HG03432 (cell line): ENCODE data around the gene INPP5A.
A peak's percentile ranks its signal among the peaks of the same experiment; 100 is the strongest.
"Not testable (repeated sequence)": the region's sequence is repeated elsewhere in the genome, so short reads cannot be mapped to it uniquely, and the experiment has no call there.

Source experiments
- ATAC-seq: cut with Tn5 transposase; IDR thresholded peaks from one replicate; pipeline ENCODE4 v1.9.1; 2021; ENCODE audit warnings: mild to moderate bottlenecking, moderate library complexity; ENCODE audit not compliant: unreplicated experiment

The INPP5A gene

GRCh38 chr10:132592790-132593383, 55.3 kb downstream of the INPP5A start:
- ATAC-seq = peak; percentile 10

GRCh38 chr10:132593389-132593788, 55.8 kb downstream of the INPP5A start:
- peak; percentile 77 for ATAC-seq

GRCh38 chr10:132593900-132594876, 56.6 kb downstream of the INPP5A start:
- ATAC-seq = peak; percentile 54

- no peak for ATAC-seq
Observed at GRCh38 chr10:132595021-132595420, 57.4 kb downstream of the INPP5A start.

- no peak for ATAC-seq
Observed at GRCh38 chr10:132595854-132596253, 58.3 kb downstream of the INPP5A start.

GRCh38 chr10:132596742-132597279, 59.2 kb downstream of the INPP5A start:
- no peak for ATAC-seq

- ATAC-seq = no peak
Observed at GRCh38 chr10:132597654-132598053, 60.1 kb downstream of the INPP5A start.

- not testable (repeated sequence) for ATAC-seq
Observed at GRCh38 chr10:132599023-132599618, 61.5 kb downstream of the INPP5A start.

GRCh38 chr10:132599732-132600131, 62.1 kb downstream of the INPP5A start:
- ATAC-seq = no peak

GRCh38 chr10:132600416-132600815, 62.8 kb downstream of the INPP5A start:
- no peak for ATAC-seq

- no peak for ATAC-seq
Observed at GRCh38 chr10:132601567-132601966, 64.0 kb downstream of the INPP5A start.

- ATAC-seq = no peak
Observed at GRCh38 chr10:132602614-132603013, 65.0 kb downstream of the INPP5A start.

GRCh38 chr10:132603851-132604533, 66.4 kb downstream of the INPP5A start:
- ATAC-seq = no peak

- ATAC-seq = no peak
Observed at GRCh38 chr10:132604686-132605085, 67.1 kb downstream of the INPP5A start.

GRCh38 chr10:132605390-132605789, 67.8 kb downstream of the INPP5A start:
- ATAC-seq = no peak

GRCh38 chr10:132606031-132606491, 68.5 kb downstream of the INPP5A start:
- no peak for ATAC-seq

- ATAC-seq = no peak
Observed at GRCh38 chr10:132606536-132607316, 69.1 kb downstream of the INPP5A start.

- ATAC-seq = no peak
Observed at GRCh38 chr10:132607491-132607890, 69.9 kb downstream of the INPP5A start.

GRCh38 chr10:132607961-132608495, 70.4 kb downstream of the INPP5A start:
- no peak for ATAC-seq
